ENCODE results near the gene TLE2.

GRCh38 chr19:2977001-2977745 lies 51.9 kb downstream of the TLE2 start, which contains the start of gene TLE6:
- TF ChIP-seq CTCF (IDR thresholded peaks at IDR 0.05): peak in 2 of 5 experiments; percentile 11 to 28
- no peak for TF ChIP-seq POLR2A (IDR thresholded peaks at IDR 0.05)
